Measurements from ENCODE around the gene NR1H3.
"Not testable (repeated sequence)": the region's sequence is repeated elsewhere in the genome, so short reads cannot be mapped to it uniquely, and the experiment has no call there.

Gene NR1H3

DNA sequence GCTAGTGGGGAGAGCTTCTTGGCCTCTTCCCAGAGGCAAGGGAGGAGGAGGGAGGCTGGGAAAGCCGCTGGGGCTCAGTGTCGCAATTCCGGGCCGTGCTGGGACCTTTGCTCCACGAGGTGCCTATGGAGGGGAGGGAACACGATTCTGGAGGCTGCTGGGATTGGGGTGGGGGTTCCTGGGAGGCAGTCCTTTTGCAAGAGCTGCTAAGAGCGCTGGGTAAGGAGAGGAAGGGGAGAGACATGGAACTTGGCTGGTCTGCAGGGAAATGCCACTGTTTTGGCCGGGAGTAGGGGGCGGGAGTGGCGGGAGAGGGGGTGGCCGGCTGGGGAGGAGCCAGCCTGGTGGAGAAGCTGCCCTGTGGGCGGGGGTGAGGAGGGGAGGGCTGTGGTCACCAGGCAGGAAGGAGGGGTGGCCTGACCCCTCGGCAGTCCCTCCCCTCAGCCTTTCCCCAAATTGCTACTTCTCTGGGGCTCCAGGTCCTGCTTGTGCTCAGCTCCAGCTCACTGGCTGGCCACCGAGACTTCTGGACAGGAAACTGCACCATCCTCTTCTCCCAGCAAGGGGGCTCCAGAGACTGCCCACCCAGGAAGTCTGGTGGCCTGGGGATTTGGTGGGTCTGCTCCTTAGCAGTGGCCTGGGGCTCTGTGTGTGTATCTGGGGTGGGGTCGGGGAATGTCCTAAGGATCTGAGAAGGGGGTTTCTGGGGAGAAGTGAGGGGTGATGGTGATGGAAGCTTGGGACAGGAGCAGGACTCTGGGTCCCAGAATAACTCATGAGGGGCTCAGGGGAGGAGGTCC is at the start of gene NR1H3:
TSS of gene NR1H3 (plus strand) at position 480 of the 800 bp plus-strand sequence. CDS start 1,221 bp downstream, outside the sequence.
- DNase-seq, result no peak

GRCh38 chr11:47208008-47208552 is 49.7 kb upstream of the NR1H3 start:
- not testable (repeated sequence) for DNase-seq

- no peak for DNase-seq
Measured at GRCh38 chr11:47208628-47209027, 49.2 kb upstream of the NR1H3 start.

- no peak for DNase-seq
Measured at GRCh38 chr11:47212938-47213337, 44.9 kb upstream of the NR1H3 start.

DNA sequence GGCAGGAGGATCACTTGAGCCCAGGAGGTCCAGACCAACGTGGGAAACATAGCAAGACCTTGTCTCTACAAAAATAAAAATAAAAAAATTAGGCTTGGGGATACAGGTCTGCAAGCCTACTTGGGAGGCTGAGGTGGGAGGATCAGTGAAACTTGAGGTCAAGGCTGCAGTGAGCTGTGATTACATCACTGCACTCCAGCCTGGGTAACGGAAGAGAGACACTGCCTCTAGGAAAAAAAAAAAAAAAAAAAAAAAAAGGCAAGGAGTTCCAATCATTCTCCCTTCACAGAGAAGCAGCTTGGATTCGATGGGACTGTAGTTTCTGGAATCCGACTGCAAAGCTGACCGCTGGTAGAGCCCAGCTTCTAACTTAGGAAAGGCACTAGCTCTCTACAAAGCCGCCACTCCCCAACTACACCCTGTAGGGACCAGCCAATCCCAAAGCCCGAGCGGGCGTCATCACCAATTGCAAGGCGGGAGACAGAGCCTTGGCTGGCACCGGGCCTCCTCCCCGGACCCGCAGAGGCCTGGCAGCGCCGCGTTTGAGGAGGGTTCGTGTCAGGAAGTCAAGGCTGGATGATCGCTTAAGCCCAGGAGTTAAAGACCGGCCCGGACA is 43.7 kb upstream of the NR1H3 start:
- DNase-seq, result peak; percentile 78 to 88

DNA sequence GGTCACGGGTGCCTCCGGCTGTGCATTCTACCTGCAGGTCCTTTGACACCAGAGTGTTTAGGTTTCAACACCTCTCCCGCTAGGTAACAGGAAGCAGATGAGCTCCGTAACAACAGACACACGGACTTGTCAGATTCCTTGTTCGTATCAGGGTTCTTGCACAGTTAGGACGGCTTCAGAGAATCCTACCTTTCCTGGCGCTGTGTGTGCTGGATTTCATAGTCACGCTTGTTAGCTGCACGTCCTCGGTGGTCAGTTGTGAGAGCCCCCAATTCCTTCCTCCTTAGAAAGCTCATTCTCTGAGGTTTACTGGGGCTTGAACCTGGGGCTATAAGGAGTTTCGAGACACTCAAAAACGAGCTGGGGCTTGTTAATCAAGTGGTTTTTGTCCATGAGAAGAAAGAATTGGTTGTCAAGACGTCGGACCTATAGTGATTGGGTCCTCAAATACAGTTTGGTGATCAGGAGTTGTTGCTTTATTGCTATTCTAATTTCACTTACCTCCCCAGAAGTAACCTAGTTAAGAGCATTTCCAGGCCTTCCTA is 42.4 kb upstream of the NR1H3 start:
- peak in 1 of 2 experiments; percentile 14 for DNase-seq

DNA sequence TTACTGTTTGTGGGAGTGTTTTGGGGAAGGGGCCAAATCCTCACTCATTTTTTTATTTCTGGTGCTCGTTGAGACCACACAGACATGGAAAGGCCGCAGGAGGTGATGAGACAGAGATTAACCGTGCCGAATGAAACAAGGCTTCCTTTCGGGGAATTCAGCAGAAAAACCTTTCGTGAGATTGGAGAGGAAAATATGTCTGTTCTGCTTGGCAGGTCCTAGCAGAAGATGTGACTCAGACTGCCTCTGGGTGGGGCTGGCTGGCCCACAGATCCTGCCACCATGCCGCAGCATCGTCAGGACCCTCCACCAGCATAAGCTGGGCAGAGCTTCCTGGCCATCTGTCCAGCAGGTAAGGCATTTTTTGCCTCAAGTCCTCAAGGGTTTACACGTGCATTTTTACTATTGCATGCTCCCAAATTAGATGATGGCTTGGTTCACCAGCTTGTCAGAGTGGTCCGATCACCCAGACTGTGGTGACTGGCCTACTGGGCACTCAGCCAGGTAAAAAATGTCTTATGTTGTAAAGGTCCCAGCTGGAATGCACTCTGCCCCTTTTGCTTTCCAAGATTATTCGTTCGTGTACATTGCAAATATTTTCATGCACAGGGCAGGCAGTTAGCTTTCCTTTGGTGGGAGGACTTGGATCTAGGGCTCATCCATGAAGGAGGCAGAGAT is 41.5 kb upstream of the NR1H3 start:
- DNase-seq, result no peak

GRCh38 chr11:47220401-47220821 is 37.4 kb upstream of the NR1H3 start:
- DNase-seq, result no peak

GRCh38 chr11:47222696-47223095 is 35.1 kb upstream of the NR1H3 start:
- DNase-seq, result no peak

- no peak for DNase-seq
Measured at GRCh38 chr11:47225552-47226400, 32.0 kb upstream of the NR1H3 start.

DNA sequence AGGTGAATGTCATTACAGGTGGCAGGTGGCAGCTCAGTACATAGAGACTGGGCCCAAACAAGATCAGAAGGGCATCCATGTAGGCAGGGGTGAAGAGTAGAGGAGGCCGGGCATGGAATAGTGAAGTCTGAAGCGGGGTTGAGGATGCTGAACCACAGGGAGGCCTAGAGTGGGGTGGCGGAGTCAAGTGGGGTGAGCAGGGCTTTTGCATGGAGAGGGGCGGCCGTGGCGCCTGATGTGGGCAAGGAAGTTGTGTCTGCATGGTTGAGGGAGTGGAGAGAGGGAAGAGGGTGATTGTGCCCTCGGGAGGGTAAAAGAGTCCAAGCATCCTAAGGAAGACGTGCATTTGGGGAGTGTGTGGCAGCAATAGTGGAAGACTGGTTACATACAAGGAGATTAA is 28.6 kb upstream of the NR1H3 start:
- DNase-seq, result no peak

GRCh38 chr11:47233051-47233450 is 24.7 kb upstream of the NR1H3 start:
- DNase-seq, result no peak

DNA sequence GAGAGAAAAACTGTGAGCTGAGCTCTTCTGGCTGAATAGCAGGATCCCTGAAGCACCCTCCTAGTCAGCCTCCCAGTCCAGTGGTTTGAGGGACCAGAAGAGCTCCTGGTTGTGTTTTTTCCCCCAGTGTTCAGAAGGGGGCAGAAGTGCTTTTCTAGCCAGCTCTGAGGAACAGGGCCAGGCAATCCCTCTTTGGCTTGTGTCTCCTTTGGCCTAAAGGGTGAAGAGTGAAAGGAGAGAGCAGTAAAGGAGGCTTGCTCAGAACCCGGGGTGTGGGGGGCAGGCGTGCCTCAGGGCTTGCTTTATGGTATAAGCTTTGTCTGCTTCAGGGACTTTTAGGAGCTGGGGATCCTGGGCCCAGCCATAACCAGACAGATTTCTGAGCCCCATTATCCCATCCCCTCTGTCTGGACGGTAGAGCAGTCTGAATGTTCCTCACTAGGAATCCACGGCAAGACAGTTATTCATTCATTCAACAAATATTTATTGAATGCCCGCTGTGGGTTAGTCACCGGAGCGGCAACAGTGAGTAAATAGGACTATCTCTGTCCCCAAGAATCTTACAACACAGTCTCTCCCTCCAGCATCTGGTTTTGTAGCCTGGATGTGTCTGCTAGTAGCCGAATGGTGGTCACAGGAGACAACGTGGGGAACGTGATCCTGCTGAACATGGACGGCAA is 23.7 kb upstream of the NR1H3 start:
- DNase-seq, result no peak

GRCh38 chr11:47234669-47235100 is 23.1 kb upstream of the NR1H3 start:
- DNase-seq, result no peak

GRCh38 chr11:47235163-47235562 is 22.6 kb upstream of the NR1H3 start:
- no peak for DNase-seq

DNA sequence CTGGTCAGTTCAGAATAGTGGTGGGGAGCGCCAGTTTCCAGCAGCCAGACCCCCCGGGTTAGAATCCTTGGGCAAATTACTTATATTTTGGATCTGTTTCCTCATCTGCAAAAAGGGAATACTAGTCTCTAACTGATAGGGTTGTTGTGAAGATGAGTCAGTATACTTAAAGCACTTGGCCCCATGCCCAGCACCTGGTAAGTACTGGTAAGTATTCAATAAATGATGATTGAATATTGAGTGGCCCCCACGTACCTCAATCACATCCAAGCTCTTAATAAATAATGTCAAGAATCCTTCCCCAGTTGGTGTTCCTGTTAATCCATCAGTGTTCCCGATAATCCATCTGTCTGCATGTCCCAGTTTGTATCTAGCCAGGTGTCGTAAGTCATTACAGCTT is 21.3 kb upstream of the NR1H3 start:
- DNase-seq, result no peak

DNA sequence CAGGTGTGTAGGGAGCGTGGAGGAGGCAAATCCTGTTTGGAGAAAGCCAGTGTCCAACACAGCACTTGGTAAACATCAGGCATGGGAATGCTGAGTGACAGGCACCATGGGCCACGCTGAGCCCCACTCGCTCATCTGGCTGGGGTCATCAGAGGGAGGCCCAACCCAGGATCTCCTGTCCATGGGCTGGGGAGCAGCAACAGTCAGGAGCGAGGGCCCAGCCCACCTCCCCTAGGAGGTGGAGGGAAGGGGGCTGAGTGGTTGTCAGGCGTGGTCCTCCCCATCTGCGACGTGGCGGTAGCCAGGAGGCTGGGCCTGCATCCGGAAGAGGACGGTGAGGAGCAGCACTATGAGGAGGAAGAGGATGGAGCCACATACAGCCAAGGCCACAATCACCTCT is 17.9 kb upstream of the NR1H3 start:
- DNase-seq, result no peak

DNA sequence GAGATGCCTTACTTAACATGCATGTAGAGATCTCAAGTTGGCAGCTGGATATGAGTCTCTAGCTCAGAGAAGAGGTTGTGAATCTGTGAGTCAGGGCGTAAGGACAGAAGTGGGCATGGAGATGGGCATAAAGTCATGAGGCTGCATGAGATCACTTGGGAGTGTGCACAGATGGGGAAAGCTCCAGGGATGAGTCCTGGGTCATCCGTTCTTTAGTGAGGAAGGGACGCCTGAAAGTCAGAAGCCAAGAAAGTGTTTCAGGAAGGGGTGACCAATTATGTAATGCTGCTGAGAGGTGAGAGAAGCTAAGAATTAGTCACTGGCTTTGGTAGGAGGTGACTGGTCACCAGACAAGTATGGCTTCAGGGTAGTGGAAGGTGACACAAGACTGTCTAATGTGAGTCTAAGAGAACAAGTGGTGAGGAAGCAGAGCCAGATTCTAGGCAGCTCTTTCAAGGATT is 15.9 kb upstream of the NR1H3 start:
- no peak for DNase-seq

DNA sequence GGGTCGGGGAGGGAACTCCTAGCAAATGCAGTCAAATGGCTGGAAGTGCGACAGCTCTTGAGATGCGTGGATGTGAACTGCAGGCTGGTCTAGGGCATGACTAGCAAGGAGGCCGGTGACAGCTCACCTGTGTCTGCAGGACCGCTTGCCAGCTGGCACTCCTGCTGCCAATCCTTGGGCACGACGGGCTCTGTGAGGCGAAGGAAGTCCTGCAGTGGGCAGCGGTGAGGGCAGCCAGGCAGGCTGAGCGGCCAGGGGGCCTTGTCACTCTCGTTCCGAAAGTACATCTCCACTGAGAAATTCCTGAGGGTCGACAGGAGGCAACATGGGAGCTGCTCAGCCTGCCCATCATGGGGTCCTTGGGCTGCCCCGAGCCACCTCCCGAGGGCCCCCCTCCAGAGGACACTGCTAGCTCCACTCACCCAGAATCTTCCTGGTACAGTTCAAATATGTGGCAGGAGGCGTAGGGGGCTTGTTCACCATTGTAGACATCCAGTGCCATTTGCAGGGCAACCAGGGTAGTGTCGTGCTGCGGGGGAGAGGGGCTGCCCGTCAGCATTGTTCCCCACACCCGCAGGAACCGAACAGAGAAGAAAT is 15.1 kb upstream of the NR1H3 start:
- no peak for DNase-seq

- DNase-seq, result no peak
Measured at GRCh38 chr11:47243454-47243853, 14.3 kb upstream of the NR1H3 start.
